Lower lobe of right lung (tissue), 2 donors: Measurements from ENCODE around the gene STOML2. TPM values are rescaled to one million over a fixed set of nuclear protein-coding genes. Genes with fewer than 3 reads are reported as not detected.

Experiments
- ATAC-seq, 2 donors: fragments of 200-7000 bp; cut with Tn5 transposase; one replicate each; pipeline ENCODE4 v1.9.1; 2020 to 2022; ENCODE audit warnings: mild to moderate bottlenecking in 2 of 2, moderate library complexity in 2 of 2
- DNase-seq: peaks from one replicate; pipeline ENCODE4 v3.0.0-alpha.2; 2020
- H3K27ac ChIP-seq: fragments of 200-600 bp; one replicate; pipeline ENCODE4 v1.8.0; 2022
- H3K27me3 ChIP-seq: fragments of 200-600 bp; one replicate; pipeline ENCODE4 v1.8.0; 2022; ENCODE audit warnings: low read depth
- H3K36me3 ChIP-seq: fragments of 200-600 bp; one replicate; pipeline ENCODE4 v1.8.0; 2022; ENCODE audit warnings: mild to moderate bottlenecking
- H3K4me1 ChIP-seq: fragments of 200-600 bp; one replicate; pipeline ENCODE4 v1.8.0; 2022
- H3K4me3 ChIP-seq: fragments of 200-600 bp; one replicate; pipeline ENCODE4 v1.8.0; 2022; ENCODE audit warnings: mild to moderate bottlenecking
- H3K9me3 ChIP-seq: fragments of 200-600 bp; one replicate; pipeline ENCODE4 v1.8.0; 2022
- intact Hi-C: fragments of 100-400 bp; cut with DNase I; formaldehyde crosslinking; loops from one replicate; pipeline ENCODE4 v1.11.0; 2022
- total RNA-seq: library from RNA; stranded (reverse); fragmentation: NEBNext Ultra II Directional; extraction: Animal tissue kit (Norgen Biotek cat#: 25700); gene quantifications from one replicate; pipeline ENCODE4 v1.2.1, GENCODE V29; 2021
- TF ChIP-seq, protein P1 (sequence below): fragments of 200-600 bp; IDR thresholded peaks from one replicate; pipeline ENCODE4 v1.8.0; 2022; ENCODE audit warnings: antibody characterized with exemption, mild to moderate bottlenecking
- donor health status: DM: no; HTN: yes; CAD: no; lungs with severe emphysema.

The STOML2 gene
- total RNA-seq, 1 donor from 2014 or later: 59.0 TPM

GRCh38 chr9:35079426-35080341, 23.2 kb downstream of the STOML2 start, which contains the start of gene FANCG:
TSS of gene FANCG (minus strand) at chr9:35079942. CDS start at chr9:35079524, 418 bp downstream.
- Histone ChIP-seq H3K36me3 (no peaks in the 10 kb centered on the region), H3K27ac (peak within 1 kb of the TSS; percentile 75), H3K4me1 (peaks cover 21% of the 10 kb centered on the region), H3K27me3 (no peaks in the 10 kb centered on the region), H3K4me3 (peak within 1 kb of the TSS; percentile 84), H3K9me3 (no peaks in the 10 kb centered on the region)
- TF ChIP-seq, protein P1, sequence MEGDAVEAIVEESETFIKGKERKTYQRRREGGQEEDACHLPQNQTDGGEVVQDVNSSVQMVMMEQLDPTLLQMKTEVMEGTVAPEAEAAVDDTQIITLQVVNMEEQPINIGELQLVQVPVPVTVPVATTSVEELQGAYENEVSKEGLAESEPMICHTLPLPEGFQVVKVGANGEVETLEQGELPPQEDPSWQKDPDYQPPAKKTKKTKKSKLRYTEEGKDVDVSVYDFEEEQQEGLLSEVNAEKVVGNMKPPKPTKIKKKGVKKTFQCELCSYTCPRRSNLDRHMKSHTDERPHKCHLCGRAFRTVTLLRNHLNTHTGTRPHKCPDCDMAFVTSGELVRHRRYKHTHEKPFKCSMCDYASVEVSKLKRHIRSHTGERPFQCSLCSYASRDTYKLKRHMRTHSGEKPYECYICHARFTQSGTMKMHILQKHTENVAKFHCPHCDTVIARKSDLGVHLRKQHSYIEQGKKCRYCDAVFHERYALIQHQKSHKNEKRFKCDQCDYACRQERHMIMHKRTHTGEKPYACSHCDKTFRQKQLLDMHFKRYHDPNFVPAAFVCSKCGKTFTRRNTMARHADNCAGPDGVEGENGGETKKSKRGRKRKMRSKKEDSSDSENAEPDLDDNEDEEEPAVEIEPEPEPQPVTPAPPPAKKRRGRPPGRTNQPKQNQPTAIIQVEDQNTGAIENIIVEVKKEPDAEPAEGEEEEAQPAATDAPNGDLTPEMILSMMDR: no peak
- intact Hi-C loops: no loop called here
- peak; percentile 97 to 99 for ATAC-seq
- peak; percentile 95 for DNase-seq

- no peaks in the 10 kb centered on the region for H3K36me3 ChIP-seq
- TF ChIP-seq, protein P1: no peak
- peak overlapping the region; percentile 84 for H3K4me3 ChIP-seq
- DNase-seq (no peak), ATAC-seq (no peak)
- H3K9me3 ChIP-seq: no peaks in the 10 kb centered on the region
- H3K4me1 ChIP-seq: peaks cover 21% of the 10 kb centered on the region
- no peaks in the 10 kb centered on the region for H3K27me3 ChIP-seq
- H3K27ac ChIP-seq: peak overlapping the region; percentile 75
- intact Hi-C loops: no loop called here
These were observed 23.9 kb downstream of the STOML2 start for GRCh38 chr9:35079041-35079425.

DNA sequence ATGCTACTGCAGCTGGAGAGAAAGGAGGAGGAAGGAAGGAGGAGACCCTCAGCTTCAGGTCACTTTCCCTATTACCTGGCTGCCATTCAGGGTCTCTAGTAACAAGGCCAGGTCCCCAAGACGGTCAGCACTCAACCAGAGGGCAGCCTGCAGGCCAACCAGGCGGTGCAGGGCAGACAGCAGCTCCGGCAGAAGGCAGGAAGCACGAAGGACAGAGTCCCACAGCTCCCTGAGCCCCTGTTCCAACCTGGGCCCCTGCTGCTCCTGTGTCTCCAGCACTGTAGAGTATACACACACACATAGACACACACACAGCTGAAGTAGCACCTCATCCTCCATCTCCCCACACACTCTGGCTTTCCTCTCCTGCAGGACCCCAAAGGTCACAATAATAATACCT, 24.9 kb downstream of the STOML2 start:
- Histone ChIP-seq H3K4me3 (no peak overlapping the region), H3K27me3 (no peaks in the 10 kb centered on the region), H3K4me1 (peaks cover 25% of the 10 kb centered on the region), H3K9me3 (no peaks in the 10 kb centered on the region), H3K36me3 (no peaks in the 10 kb centered on the region), H3K27ac (no peak overlapping the region)
- intact Hi-C loops: no loop called here
- TF ChIP-seq, protein P1: no peak
- no peak for DNase-seq
- no peak for ATAC-seq

DNA sequence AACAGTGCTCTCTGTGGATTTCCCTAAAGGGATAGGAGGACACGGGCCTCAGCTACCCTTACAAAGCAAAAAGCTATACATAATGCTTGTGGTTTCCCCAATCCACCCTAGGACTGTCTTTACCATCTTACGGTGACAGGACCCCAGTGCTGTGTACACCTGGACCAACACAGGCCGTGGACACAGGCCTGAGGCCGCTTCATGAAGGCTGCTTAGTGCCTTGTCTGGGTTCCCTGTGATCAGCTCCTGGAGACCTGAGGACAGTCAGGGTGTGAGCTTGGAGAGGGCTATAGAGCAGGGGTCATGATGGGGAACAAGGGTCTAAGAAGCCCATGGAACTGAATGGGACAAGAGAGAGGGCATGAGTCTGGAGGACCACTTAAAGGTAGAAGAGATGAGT, 26.1 kb downstream of the STOML2 start:
- Histone ChIP-seq H3K27ac (no peak overlapping the region), H3K4me1 (peaks cover 27% of the 10 kb centered on the region), H3K4me3 (no peak overlapping the region), H3K9me3 (no peaks in the 10 kb centered on the region), H3K27me3 (no peaks in the 10 kb centered on the region), H3K36me3 (no peaks in the 10 kb centered on the region)
- intact Hi-C loops: no loop called here
- TF ChIP-seq, protein P1: no peak
- DNase-seq (no peak), ATAC-seq (no peak)

GRCh38 chr9:35075358-35075757, 27.6 kb downstream of the STOML2 start:
- Histone ChIP-seq H3K36me3 (no peaks in the 10 kb centered on the region), H3K27ac (no peak overlapping the region), H3K4me3 (no peak overlapping the region), H3K4me1 (peaks cover 33% of the 10 kb centered on the region), H3K27me3 (no peaks in the 10 kb centered on the region), H3K9me3 (no peaks in the 10 kb centered on the region)
- DNase-seq (no peak), ATAC-seq (no peak)
- TF ChIP-seq, protein P1: no peak
- intact Hi-C loops: no loop called here
